HepG2 (cell line): ENCODE measurements around the gene TCF3. TPM values are rescaled to one million over a fixed set of nuclear protein-coding genes. Genes with fewer than 3 reads are reported as not detected.

Experiments used
- ATAC-seq: fragments of 200-7000 bp; cut with Tn5 transposase; 3 replicates; pipeline ENCODE4 v1.9.1; 2020; ENCODE audit warnings: mild to moderate bottlenecking, moderate library complexity
- BruUV-seq: library from RNA; stranded (reverse); fragments of 400-500 nt; replicated peaks from 2 replicates; lab custom pipeline; 2021; lab: Mats Ljungman, UMichigan
- CTCF ChIA-PET: fragments of 300-600 bp; formaldehyde crosslinking; extraction: SDS; loops from one replicate; lab custom pipeline; 2021; ENCODE audit warnings: low total read pairs, inconsistent platforms, low intra/inter-chr PET ratio; lab: Yijun Ruan, JAX
- POLR2A ChIA-PET: fragments of 350-600 bp; sonication (Branson Sonifier 250); formaldehyde crosslinking; loops from one replicate; lab custom pipeline; 2020; ENCODE audit warnings: antibody characterized with exemption, inconsistent platforms; lab: Yijun Ruan, JAX
- DNase-seq: peaks from one replicate; pipeline ENCODE4 v3.0.0-alpha.2; 2015; ENCODE audit warnings: low spot score
- FAIRE-seq: peaks from 3 replicates; lab custom pipeline; 2011; peaks lifted over from hg19 to GRCh38; lab: Jason Lieb, UNC
- H2AFZ ChIP-seq: one replicate; pipeline ENCODE4 v1.6.1; 2011; ENCODE audit warnings: low read length, inconsistent platforms
- H3K27ac ChIP-seq: fragments of 300-600 bp; 3 replicates; pipeline ENCODE4 v1.8.0; 2011; ENCODE audit warnings: mixed run types, mild to moderate bottlenecking, mixed read lengths, low read length, inconsistent platforms; ENCODE audit not compliant: insufficient read depth; ENCODE audit errors: extremely low read length
- H3K27me3 ChIP-seq, 2 experiments: fragments of 200-600 bp in 1 of 2; 2 replicates in 1 of 2; 3 replicates in 1 of 2; pipeline versions ENCODE4 v1.6.0 to v1.8.0; 2011; ENCODE audit warnings: low read length in 2 of 2, mild to moderate bottlenecking in 2 of 2, moderate library complexity in 2 of 2, inconsistent platforms in 1 of 2; ENCODE audit not compliant: insufficient read depth in 2 of 2, control insufficient read depth in 1 of 2
- H3K36me3 ChIP-seq, 2 experiments: fragments of 200-600 bp in 1 of 2; replicated peaks in 1 of 2; 2 replicates in 1 of 2; 3 replicates in 1 of 2; pipeline versions ENCODE4 v1.5.1 to v1.8.0; 2011; ENCODE audit warnings: low read length in 2 of 2, inconsistent platforms in 1 of 2; ENCODE audit not compliant: insufficient read depth in 2 of 2, control insufficient read depth in 1 of 2
- H3K4me1 ChIP-seq: 2 replicates; pipeline ENCODE4 v1.5.1; 2012; ENCODE audit warnings: low read length, inconsistent platforms; ENCODE audit not compliant: insufficient read depth
- H3K4me2 ChIP-seq: 2 replicates; pipeline ENCODE4 v1.6.0; 2011; ENCODE audit warnings: low read depth, low read length, inconsistent platforms
- H3K4me3 ChIP-seq, 3 experiments: fragments of 200-600 bp in 1 of 3; sonication (generic), shearing (Covaris generic) in 1 of 3; replicated peaks in 1 of 3; 2 replicates each; pipeline ENCODE4 v1.5.1; 2011 to 2016; ENCODE audit warnings: low read length in 3 of 3, inconsistent platforms in 2 of 3, low read depth in 2 of 3, mild to moderate bottlenecking in 2 of 3, control low read depth in 1 of 3, mixed read lengths in 1 of 3; ENCODE audit not compliant: insufficient read depth in 1 of 3
- H3K79me2 ChIP-seq: one replicate; pipeline ENCODE4 v1.6.1; 2011; ENCODE audit warnings: low read length, inconsistent platforms; ENCODE audit not compliant: insufficient read depth
- H3K9ac ChIP-seq: 2 replicates; pipeline ENCODE4 v1.6.0; 2011; ENCODE audit warnings: mild to moderate bottlenecking, low read depth, low read length, inconsistent platforms; ENCODE audit not compliant: insufficient read depth
- H3K9me3 ChIP-seq: 2 replicates; pipeline ENCODE4 v1.5.1; 2012; ENCODE audit warnings: mild to moderate bottlenecking, low read length
- H4K20me1 ChIP-seq: 2 replicates; pipeline ENCODE4 v1.6.0; 2011; ENCODE audit warnings: inconsistent platforms, mild to moderate bottlenecking, low read length, moderate library complexity; ENCODE audit not compliant: insufficient read depth
- BATF2 ChIP-seq: sonication (generic); formaldehyde crosslinking; IDR thresholded peaks from 2 replicates; pipeline ENCODE4 v1.8.0; 2022; ENCODE audit warnings: mild to moderate bottlenecking, missing genetic modification reagents, moderate library complexity
- MTA1 ChIP-seq: sonication (generic); formaldehyde crosslinking; IDR thresholded peaks from 2 replicates; pipeline ENCODE4 v1.4.0; 2020; ENCODE audit warnings: missing genetic modification reagents, mild to moderate bottlenecking, borderline replicate concordance
- NBN ChIP-seq: fragments of 450-650 bp; conservative IDR thresholded peaks from 2 replicates; pipeline ENCODE4 v1.6.1; 2017
- ZNF747 ChIP-seq: sonication (generic); formaldehyde crosslinking; IDR thresholded peaks from 2 replicates; pipeline ENCODE4 v1.8.1; 2023; ENCODE audit warnings: missing genetic modification reagents, mild to moderate bottlenecking, borderline replicate concordance
- ZNF776 ChIP-seq: sonication (generic); formaldehyde crosslinking; IDR thresholded peaks from 2 replicates; pipeline ENCODE4 v1.4.0; 2020; ENCODE audit warnings: mild to moderate bottlenecking, missing genetic modification reagents
- WGBS: methylation state at CpG from one replicate; pipeline ENCODE4 v1.1.6; 2017; ENCODE audit warnings: low lambda C conversion rate; 5-methylcytosine and 5-hydroxymethylcytosine counted together
- in situ Hi-C: cut with HindIII; loops from 2 replicates; pipeline ENCODE4 v1.10.0; 2017; ENCODE audit warnings: low pct_unique_long_range_greater_than_20kb; ENCODE audit not compliant: extremely low pct_ligation_motif_present
- intact Hi-C: fragments of 100-400 bp; cut with micrococcal nuclease; formaldehyde crosslinking; loops from one replicate; pipeline ENCODE4 v1.10.0; 2022; ENCODE audit not compliant: unreplicated experiment
- polyA plus RNA-seq, 8 experiments: library from polyadenylated mRNA; depleted of rRNA in 3 of 8; stranded (reverse) in 7 of 8; unstranded in 1 of 8; fragments of >200 nt; fragmentation: Illumina TruSeq in 4 of 8; extraction: Trizol in 4 of 8; gene quantifications; 2 replicates each; pipeline versions ENCODE4 v1.2.1 to v1.2.3, GENCODE V29; 2011 to 2016; ENCODE audit warnings: low read depth in 4 of 8, missing spikeins in 1 of 8, mixed read lengths in 1 of 8; ENCODE audit not compliant: insufficient read depth in 1 of 8
- total RNA-seq, 5 experiments: library from RNA; depleted of rRNA; stranded (reverse); fragments of >200 nt; fragmentation: Illumina TruSeq; extraction: Trizol; gene quantifications; 2 replicates each; pipeline ENCODE4 v1.2.3, GENCODE V29; 2016; ENCODE audit warnings: low read depth in 1 of 5
- TF ChIP-seq, protein P1 (sequence below): sonication (generic); formaldehyde crosslinking; IDR thresholded peaks from 2 replicates; pipeline ENCODE4 v1.8.0; 2022; ENCODE audit warnings: missing genetic modification reagents, mild to moderate bottlenecking, moderate library complexity, borderline replicate concordance

The TCF3 gene
- total and polyA plus RNA-seq, 2 of the 13 experiments (the other 11 are each of a cell fraction or from before 2014, with no cell fraction given): 51.4 to 53.2 TPM

GRCh38 chr19:1672769-1673644, 20.6 kb upstream of the TCF3 start:
- Histone ChIP-seq H3K9ac (no peak overlapping the region), H3K4me1 (no peaks in the 10 kb centered on the region; the same call in 1 of the 2 replicates), H3K4me3 (no peak overlapping the region; a peak in 1 of 6 replicates), H3K9me3 (no peaks in the 10 kb centered on the region), H3K27me3 (peaks cover 10 to 59% of the 10 kb centered on the region in 2 experiments), H3K27ac (no peak overlapping the region), H2AFZ (no peak overlapping the region), H3K79me2 (no peaks in the 10 kb centered on the region), H3K4me2 (peak overlapping the region; percentile 18; the same call in 1 of the 2 replicates), H3K36me3 (no peaks in the 10 kb centered on the region), H4K20me1 (no peaks in the 10 kb centered on the region)
- FAIRE-seq (no peak), DNase-seq (no peak), ATAC-seq (no peak; the same call in 2 of the 3 replicates)
- no TSS peak for BruUV-seq
- intact Hi-C loops: no loop called here
- ChIA-PET CTCF (interaction anchor here (2.7 kb wide), 1 partner anchor 94 kb away, joined by 38 read pairs; no protein-coding TSS in a partner anchor), POLR2A (interaction anchor here (0.5 to 1.8 kb wide), 2 partner anchors 16 to 68 kb away, joined by 3 to 5 read pairs; partner anchors contain the start of gene UQCR11)
- peak; percentile 23; the same call in 1 of the 2 replicates for TF ChIP-seq MTA1 (CRISPR knock-in tag)
- TF ChIP-seq, protein P1, sequence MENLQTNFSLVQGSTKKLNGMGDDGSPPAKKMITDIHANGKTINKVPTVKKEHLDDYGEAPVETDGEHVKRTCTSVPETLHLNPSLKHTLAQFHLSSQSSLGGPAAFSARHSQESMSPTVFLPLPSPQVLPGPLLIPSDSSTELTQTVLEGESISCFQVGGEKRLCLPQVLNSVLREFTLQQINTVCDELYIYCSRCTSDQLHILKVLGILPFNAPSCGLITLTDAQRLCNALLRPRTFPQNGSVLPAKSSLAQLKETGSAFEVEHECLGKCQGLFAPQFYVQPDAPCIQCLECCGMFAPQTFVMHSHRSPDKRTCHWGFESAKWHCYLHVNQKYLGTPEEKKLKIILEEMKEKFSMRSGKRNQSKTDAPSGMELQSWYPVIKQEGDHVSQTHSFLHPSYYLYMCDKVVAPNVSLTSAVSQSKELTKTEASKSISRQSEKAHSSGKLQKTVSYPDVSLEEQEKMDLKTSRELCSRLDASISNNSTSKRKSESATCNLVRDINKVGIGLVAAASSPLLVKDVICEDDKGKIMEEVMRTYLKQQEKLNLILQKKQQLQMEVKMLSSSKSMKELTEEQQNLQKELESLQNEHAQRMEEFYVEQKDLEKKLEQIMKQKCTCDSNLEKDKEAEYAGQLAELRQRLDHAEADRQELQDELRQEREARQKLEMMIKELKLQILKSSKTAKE (CRISPR knock-in tag): 0 out of 2 replicates have a peak, but pooled peaks have one; percentile 18
- peak; percentile 31; the same call in 1 of the 2 replicates for TF ChIP-seq ZNF776 (CRISPR knock-in tag)
- TF ChIP-seq BATF2 (CRISPR knock-in tag): no peak
- no peak for TF ChIP-seq ZNF747 (CRISPR knock-in tag)
- TF ChIP-seq NBN: no peak
- in situ Hi-C loops: loop anchor here (5.0 kb wide), 2 partner anchors 94 to 126 kb away; no protein-coding TSS in a partner anchor
- 77% methylated on average over 22 of the region's 33 CpGs for WGBS
